SKM-1 treated with dmso at 0.1 percent for 144 hours (cell line): Measurements from ENCODE around the gene POLR2F.

Experiments
- DNase-seq: peaks from one replicate; lab custom pipeline; 2025; ENCODE audit not compliant: unreplicated experiment; lab: John Stamatoyannopoulos, UW

The POLR2F gene

GRCh38 chr22:37981282-37982011 lies 27.9 kb downstream of the POLR2F start:
- no peak for DNase-seq

- DNase-seq: no peak
Observed at GRCh38 chr22:37982151-37982785, 28.8 kb downstream of the POLR2F start.

GRCh38 chr22:37982938-37983859 lies 29.7 kb downstream of the POLR2F start:
- DNase-seq: no peak

- no peak for DNase-seq
Observed at GRCh38 chr22:37983860-37984791, 30.6 kb downstream of the POLR2F start, which contains the start of gene SOX10. Gene SOX10 (minus strand): TSS chr22:37984555. CDS start chr22:37983784, 771 bp downstream.

- no peak for DNase-seq
Observed at GRCh38 chr22:37985050-37985585, 31.6 kb downstream of the POLR2F start.

GRCh38 chr22:37985751-37986281 lies 32.3 kb downstream of the POLR2F start:
- DNase-seq: no peak

- no peak for DNase-seq
Observed at GRCh38 chr22:37986371-37986770, 32.9 kb downstream of the POLR2F start.

GRCh38 chr22:37989146-37990045 lies 35.9 kb downstream of the POLR2F start:
- no peak for DNase-seq

- DNase-seq: no peak
Observed at GRCh38 chr22:37990301-37990700, 36.8 kb downstream of the POLR2F start.

GRCh38 chr22:37990862-37991261 lies 37.4 kb downstream of the POLR2F start:
- DNase-seq: no peak

GRCh38 chr22:37991731-37992442 lies 38.4 kb downstream of the POLR2F start:
- no peak for DNase-seq

- no peak for DNase-seq
Observed at GRCh38 chr22:37994049-37994448, 40.5 kb downstream of the POLR2F start.

GRCh38 chr22:37994982-37995381 lies 41.5 kb downstream of the POLR2F start:
- no peak for DNase-seq

GRCh38 chr22:37995460-37995859 lies 42.0 kb downstream of the POLR2F start:
- DNase-seq: no peak

- DNase-seq: no peak
Observed at GRCh38 chr22:37996079-37996478, 42.6 kb downstream of the POLR2F start.

- no peak for DNase-seq
Observed at GRCh38 chr22:37996515-37997246, 43.2 kb downstream of the POLR2F start.

- DNase-seq: no peak
Observed at GRCh38 chr22:37998543-37998942, 45.0 kb downstream of the POLR2F start.

GRCh38 chr22:37999236-37999635 lies 45.7 kb downstream of the POLR2F start:
- no peak for DNase-seq
